Activated CD4-positive, alpha-beta memory T cell treated with anti-CD3 and anti-CD28 coated beads for 36 hours (primary cell): ENCODE measurements around the gene ERLIN1. TPM values are rescaled to one million over a fixed set of nuclear protein-coding genes. Genes with fewer than 3 reads are reported as not detected.
A peak's percentile ranks its signal among the peaks of the same experiment; 100 is the strongest.

Source experiments
- CTCF ChIA-PET: fragments of 350-600 bp; sonication (Branson Sonifier 250); formaldehyde crosslinking; loops from one replicate; lab custom pipeline; 2021; ENCODE audit warnings: antibody characterized with exemption, inconsistent platforms; lab: Charles Lee
- POLR2A ChIA-PET: fragments of 350-600 bp; sonication (Branson Sonifier 250); formaldehyde crosslinking; loops from one replicate; lab custom pipeline; 2021; ENCODE audit warnings: antibody characterized with exemption; lab: Charles Lee
- DNase-seq: peaks from one replicate; pipeline ENCODE4 v3.0.0-alpha.2; 2020
- H3K27ac Mint-ChIP-seq: one replicate; pipeline ENCODE4 v1.8.0; 2021; ENCODE audit warnings: mixed read lengths
- H3K27me3 Mint-ChIP-seq: one replicate; pipeline ENCODE4 v1.8.0; 2021; ENCODE audit warnings: mixed read lengths
- H3K36me3 Mint-ChIP-seq: one replicate; pipeline ENCODE4 v1.8.0; 2021; ENCODE audit warnings: mixed read lengths
- H3K4me1 Mint-ChIP-seq: one replicate; pipeline ENCODE4 v1.8.0; 2021; ENCODE audit warnings: low read depth, mixed read lengths
- H3K4me3 Mint-ChIP-seq: one replicate; pipeline ENCODE4 v1.8.0; 2021; ENCODE audit warnings: mild to moderate bottlenecking, mixed read lengths
- H3K9me3 Mint-ChIP-seq: one replicate; pipeline ENCODE4 v1.8.0; 2021; ENCODE audit warnings: mixed read lengths
- intact Hi-C: fragments of 100-400 bp; cut with micrococcal nuclease; formaldehyde crosslinking; loops from one replicate; pipeline ENCODE4 v1.15.1; 2023
- total RNA-seq, 2 experiments: library from RNA; stranded (reverse); gene quantifications; one replicate each; pipeline ENCODE4 v1.2.3, GENCODE V29; 2021

The ERLIN1 gene
- total RNA-seq, 2 experiments from 2014 or later: 15.4 to 16.8 TPM

GRCh38 chr10:100168313-100168643 lies 17.6 kb downstream of the ERLIN1 start:
- intact Hi-C loops: loop anchor here (1.0 to 2.0 kb wide), 2 partner anchors 19 to 20 kb away; partner anchors contain the start of gene ERLIN1
- DNase-seq: no peak
- H3K36me3 Mint-ChIP-seq: peaks cover 36% of the 10 kb centered on the region
- no peak overlapping the region for H3K4me3 Mint-ChIP-seq
- peaks cover 43% of the 10 kb centered on the region for H3K4me1 Mint-ChIP-seq
- H3K27ac Mint-ChIP-seq: peak overlapping the region; percentile 56
- CTCF ChIA-PET: no interaction called here
- H3K27me3 Mint-ChIP-seq: no peaks in the 10 kb centered on the region
- peaks cover 9% of the 10 kb centered on the region for H3K9me3 Mint-ChIP-seq
- POLR2A ChIA-PET: interaction anchor here (0.6 to 1.4 kb wide), 2 partner anchors 16 to 20 kb away, joined by 3 to 5 read pairs; no protein-coding TSS in a partner anchor

GRCh38 chr10:100167553-100168312 lies 18.1 kb downstream of the ERLIN1 start:
- Mint-ChIP-seq H3K9me3 (peaks cover 7% of the 10 kb centered on the region), H3K27ac (peak overlapping the region; percentile 56), H3K4me1 (peaks cover 42% of the 10 kb centered on the region), H3K4me3 (peak overlapping the region; percentile 44), H3K27me3 (no peaks in the 10 kb centered on the region), H3K36me3 (peaks cover 34% of the 10 kb centered on the region)
- intact Hi-C loops: loop anchor here (1.0 to 2.0 kb wide), 2 partner anchors 19 kb away; partner anchors contain the start of gene ERLIN1
- ChIA-PET POLR2A (interaction anchor here (0.6 to 1.4 kb wide), 2 partner anchors 17 to 20 kb away, joined by 3 to 5 read pairs; no protein-coding TSS in a partner anchor), CTCF (no interaction called here)
- DNase-seq: no peak

DNA sequence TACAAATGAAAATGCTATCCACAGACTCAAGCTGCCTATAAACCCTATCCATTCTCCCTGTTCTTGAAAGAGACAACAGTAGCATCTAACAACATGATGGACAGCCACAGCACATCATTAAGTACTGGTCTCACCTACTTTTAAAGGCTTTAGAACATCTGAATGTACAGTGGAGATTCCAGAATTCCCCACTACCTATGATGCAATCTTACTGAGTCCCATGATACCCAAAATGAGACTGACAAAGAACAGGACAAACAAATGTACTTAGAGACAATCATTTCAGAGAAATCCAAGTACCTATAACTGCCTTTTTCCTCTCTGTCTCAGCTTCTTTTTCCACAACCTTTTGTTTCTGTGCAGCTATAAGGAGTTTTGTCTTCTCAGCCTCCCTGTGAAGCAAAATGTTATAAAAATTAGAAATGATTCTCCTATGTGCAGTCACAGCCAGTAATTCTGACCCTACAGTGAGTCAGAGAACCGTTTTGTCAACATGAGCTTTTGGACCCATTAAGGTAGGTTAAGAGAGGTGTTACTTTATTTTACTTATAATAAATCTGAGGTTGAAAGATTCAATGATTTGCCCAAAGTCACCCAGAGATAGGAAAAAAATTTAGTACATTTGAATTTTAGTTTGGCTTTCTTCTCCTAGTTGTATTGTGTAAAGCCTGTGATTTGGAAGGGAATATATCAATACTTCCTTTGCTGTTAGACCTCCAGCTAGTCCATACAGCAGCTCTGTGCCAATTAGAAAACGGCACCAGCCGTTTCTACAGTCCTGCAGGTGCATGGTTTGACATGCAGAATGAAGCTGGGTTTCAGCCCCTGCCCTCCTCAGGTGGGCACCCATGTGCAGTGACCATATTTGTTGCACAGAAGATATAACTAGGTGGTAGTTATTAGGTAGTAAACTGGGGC lies 21.9 kb downstream of the ERLIN1 start:
- no peak overlapping the region for H3K4me3 Mint-ChIP-seq
- peaks cover 28% of the 10 kb centered on the region for H3K4me1 Mint-ChIP-seq
- ChIA-PET CTCF (interaction anchor here (0.7 kb wide), 1 partner anchor 318 kb away, joined by 5 read pairs; no protein-coding TSS in a partner anchor), POLR2A (no interaction called here)
- no peak for DNase-seq
- H3K27me3 Mint-ChIP-seq: no peaks in the 10 kb centered on the region
- peak overlapping the region; percentile 39 for H3K27ac Mint-ChIP-seq
- intact Hi-C loops: no loop called here
- H3K9me3 Mint-ChIP-seq: no peaks in the 10 kb centered on the region
- peaks cover 35% of the 10 kb centered on the region for H3K36me3 Mint-ChIP-seq

GRCh38 chr10:100162696-100163095 lies 23.1 kb downstream of the ERLIN1 start:
- intact Hi-C loops: no loop called here
- Mint-ChIP-seq H3K9me3 (no peaks in the 10 kb centered on the region), H3K4me1 (peaks cover 19% of the 10 kb centered on the region), H3K27me3 (no peaks in the 10 kb centered on the region), H3K4me3 (no peak overlapping the region), H3K27ac (no peak overlapping the region), H3K36me3 (peaks cover 39% of the 10 kb centered on the region)
- POLR2A ChIA-PET: no interaction called here
- no peak for DNase-seq
- CTCF ChIA-PET: no interaction called here

DNA sequence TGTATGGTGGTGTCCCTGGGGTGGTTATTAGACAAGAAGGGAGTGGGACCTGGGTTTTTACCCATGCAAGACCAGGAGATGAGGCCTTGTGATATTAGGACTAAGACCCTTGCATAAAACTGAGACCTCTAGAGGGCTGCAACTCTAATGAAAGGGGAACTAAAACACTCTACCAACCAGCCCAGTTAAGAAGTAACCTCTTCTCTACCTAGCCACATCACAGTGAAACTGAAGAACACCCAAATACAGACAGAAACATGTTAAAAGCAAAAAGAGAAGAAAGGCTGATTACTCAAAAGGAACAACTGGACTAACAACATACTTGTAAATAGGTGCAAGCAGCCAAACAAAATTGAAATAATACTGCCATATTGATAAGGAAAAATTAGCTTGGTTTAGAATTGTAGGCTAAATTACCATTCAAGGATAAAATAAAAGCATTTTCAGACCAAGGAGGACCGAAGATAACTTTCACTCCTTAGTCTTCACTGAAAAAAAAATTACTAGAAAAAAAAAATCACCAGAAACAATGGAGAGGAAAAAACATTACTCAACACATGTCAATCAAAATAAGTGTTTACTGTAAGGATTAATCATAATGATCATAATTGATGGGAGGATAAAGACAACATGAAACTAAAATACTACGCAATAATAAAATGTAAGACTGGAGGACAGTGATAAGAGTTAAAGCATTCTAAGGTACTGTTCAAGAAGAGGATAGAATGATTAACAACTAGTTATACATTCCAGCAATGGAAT lies 27.6 kb downstream of the ERLIN1 start:
- DNase-seq: no peak
- H3K36me3 Mint-ChIP-seq: peaks cover 55% of the 10 kb centered on the region
- peaks cover 24% of the 10 kb centered on the region for H3K4me1 Mint-ChIP-seq
- no peak overlapping the region for H3K4me3 Mint-ChIP-seq
- H3K9me3 Mint-ChIP-seq: no peaks in the 10 kb centered on the region
- intact Hi-C loops: no loop called here
- POLR2A ChIA-PET: no interaction called here
- CTCF ChIA-PET: no interaction called here
- H3K27ac Mint-ChIP-seq: no peak overlapping the region
- no peaks in the 10 kb centered on the region for H3K27me3 Mint-ChIP-seq

DNA sequence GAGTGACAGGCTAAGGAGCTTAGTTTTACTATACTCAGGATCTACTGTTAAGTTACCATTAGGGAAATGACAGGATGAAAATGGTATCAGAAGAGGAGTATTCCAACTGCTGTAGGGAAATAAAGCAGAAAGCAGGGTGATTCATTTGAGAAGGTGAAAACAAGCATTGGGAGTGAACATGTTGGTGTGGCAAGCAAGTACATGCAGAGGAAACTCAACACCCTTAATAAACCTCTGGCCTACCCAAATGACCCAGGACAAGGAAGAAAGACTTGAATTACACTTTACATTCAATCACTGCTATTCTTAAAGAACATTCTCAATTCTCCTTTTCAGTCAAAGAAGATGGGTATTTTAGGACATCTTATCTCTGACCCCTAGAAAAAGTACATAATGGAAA lies 28.7 kb downstream of the ERLIN1 start:
- H3K9me3 Mint-ChIP-seq: no peaks in the 10 kb centered on the region
- intact Hi-C loops: no loop called here
- H3K27ac Mint-ChIP-seq: no peak overlapping the region
- no peak overlapping the region for H3K4me3 Mint-ChIP-seq
- peaks cover 26% of the 10 kb centered on the region for H3K4me1 Mint-ChIP-seq
- ChIA-PET POLR2A (no interaction called here), CTCF (interaction anchor here (0.8 to 0.9 kb wide), 2 partner anchors 9 to 45 kb away, joined by 3 read pairs; no protein-coding TSS in a partner anchor)
- no peak for DNase-seq
- no peaks in the 10 kb centered on the region for H3K27me3 Mint-ChIP-seq
- peaks cover 57% of the 10 kb centered on the region for H3K36me3 Mint-ChIP-seq

DNA sequence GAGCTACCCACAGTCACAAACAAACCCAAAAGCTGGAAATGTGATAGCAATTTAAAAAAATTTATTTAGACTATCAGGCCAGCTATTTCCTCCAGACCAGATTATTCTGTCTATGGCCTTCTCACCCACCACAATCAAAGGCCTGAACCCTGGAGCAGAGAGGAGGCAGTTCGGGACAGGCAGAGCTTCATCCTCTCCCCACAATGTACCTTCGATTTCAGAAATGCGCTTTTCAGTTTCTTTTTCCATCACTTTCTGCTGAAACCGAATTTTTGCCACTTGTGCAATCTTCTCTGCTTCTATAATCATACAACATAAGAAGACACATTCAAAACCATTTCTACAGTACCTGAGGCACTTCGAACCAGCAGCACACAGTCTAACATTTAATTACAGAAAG lies 29.9 kb downstream of the ERLIN1 start:
- ChIA-PET CTCF (no interaction called here), POLR2A (interaction anchor here (1.1 kb wide), 1 partner anchor 19 kb away, joined by 3 read pairs; no protein-coding TSS in a partner anchor)
- no peaks in the 10 kb centered on the region for H3K9me3 Mint-ChIP-seq
- peaks cover 26% of the 10 kb centered on the region for H3K4me1 Mint-ChIP-seq
- no peak for DNase-seq
- H3K27me3 Mint-ChIP-seq: no peaks in the 10 kb centered on the region
- H3K36me3 Mint-ChIP-seq: peaks cover 60% of the 10 kb centered on the region
- no peak overlapping the region for H3K4me3 Mint-ChIP-seq
- intact Hi-C loops: no loop called here
- no peak overlapping the region for H3K27ac Mint-ChIP-seq

GRCh38 chr10:100154666-100155065 lies 31.2 kb downstream of the ERLIN1 start:
- Mint-ChIP-seq H3K36me3 (peaks cover 58% of the 10 kb centered on the region), H3K27ac (no peak overlapping the region), H3K27me3 (no peaks in the 10 kb centered on the region), H3K4me1 (peaks cover 29% of the 10 kb centered on the region), H3K9me3 (no peaks in the 10 kb centered on the region), H3K4me3 (no peak overlapping the region)
- intact Hi-C loops: no loop called here
- ChIA-PET POLR2A (interaction anchor here (0.6 kb wide), 1 partner anchor 117 kb away, joined by 4 read pairs; no protein-coding TSS in a partner anchor), CTCF (interaction anchor here (1.1 kb wide), 1 partner anchor 145 kb away, joined by 3 read pairs; the partner anchor contains the start of gene DNMBP)
- no peak for DNase-seq

DNA sequence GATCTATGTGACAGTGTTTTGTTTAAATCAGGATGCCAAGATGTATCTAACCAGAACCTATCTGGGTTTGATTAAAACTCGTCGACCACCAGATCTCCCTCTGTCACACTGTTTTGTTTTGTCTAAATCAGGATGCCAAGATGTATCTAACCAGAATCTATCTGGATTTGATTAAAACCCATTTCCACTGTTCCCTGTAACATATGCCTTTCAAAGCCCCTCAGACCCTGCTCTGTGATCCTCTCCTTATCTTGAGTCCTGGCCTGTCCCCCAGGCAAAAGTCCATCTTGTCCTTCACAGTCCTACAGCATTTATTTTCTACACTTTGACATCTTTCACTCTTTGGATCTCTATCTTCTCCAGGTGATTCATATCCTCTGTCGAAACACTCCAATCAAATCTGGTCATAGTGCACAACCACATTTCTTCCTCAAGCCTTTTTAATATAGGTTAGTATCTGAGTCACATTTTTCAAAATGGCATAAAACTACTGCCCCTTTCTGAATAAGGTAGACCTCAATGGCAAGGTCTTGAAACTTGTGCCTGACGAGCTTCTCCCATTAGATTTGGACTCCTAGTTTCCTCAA lies 32.5 kb downstream of the ERLIN1 start:
- intact Hi-C loops: no loop called here
- peaks cover 50% of the 10 kb centered on the region for H3K36me3 Mint-ChIP-seq
- H3K27ac Mint-ChIP-seq: no peak overlapping the region
- no peak overlapping the region for H3K4me3 Mint-ChIP-seq
- no peak for DNase-seq
- H3K9me3 Mint-ChIP-seq: no peaks in the 10 kb centered on the region
- ChIA-PET POLR2A (no interaction called here), CTCF (no interaction called here)
- H3K27me3 Mint-ChIP-seq: no peaks in the 10 kb centered on the region
- H3K4me1 Mint-ChIP-seq: peaks cover 43% of the 10 kb centered on the region

DNA sequence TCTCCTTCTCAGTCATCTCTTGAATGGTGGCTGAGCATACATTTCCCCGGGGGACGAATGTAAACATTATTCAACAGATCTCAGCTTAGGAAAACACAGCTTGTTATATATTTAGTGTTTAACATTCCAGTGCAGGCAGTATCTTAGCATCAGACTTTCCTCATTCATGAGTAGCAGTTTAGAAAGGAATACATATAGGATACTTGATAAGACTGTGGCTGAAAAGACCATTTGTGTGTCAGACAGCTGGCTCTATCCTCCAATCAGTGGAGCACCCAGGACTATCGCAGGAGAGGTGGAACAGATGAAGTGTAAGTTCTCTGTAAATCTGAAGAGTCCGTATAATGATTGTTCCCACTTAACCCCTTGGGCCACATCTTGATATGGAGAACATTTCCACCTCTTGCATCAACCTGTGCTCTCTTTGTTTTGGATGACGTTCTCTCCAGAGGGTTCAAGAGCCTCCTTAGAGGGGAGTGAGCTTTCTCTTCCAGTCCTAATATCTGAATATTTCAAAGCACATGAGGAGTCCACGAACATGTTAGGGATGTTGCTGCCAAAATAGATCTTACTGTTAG lies 34.0 kb downstream of the ERLIN1 start:
- no peak for DNase-seq
- H3K4me3 Mint-ChIP-seq: no peak overlapping the region
- no peaks in the 10 kb centered on the region for H3K27me3 Mint-ChIP-seq
- no peaks in the 10 kb centered on the region for H3K9me3 Mint-ChIP-seq
- H3K36me3 Mint-ChIP-seq: peaks cover 40% of the 10 kb centered on the region
- H3K27ac Mint-ChIP-seq: no peak overlapping the region
- intact Hi-C loops: no loop called here
- H3K4me1 Mint-ChIP-seq: peaks cover 43% of the 10 kb centered on the region
- POLR2A ChIA-PET: no interaction called here
- CTCF ChIA-PET: no interaction called here
